ENCODE measurements around the gene FRAT2.

DNA sequence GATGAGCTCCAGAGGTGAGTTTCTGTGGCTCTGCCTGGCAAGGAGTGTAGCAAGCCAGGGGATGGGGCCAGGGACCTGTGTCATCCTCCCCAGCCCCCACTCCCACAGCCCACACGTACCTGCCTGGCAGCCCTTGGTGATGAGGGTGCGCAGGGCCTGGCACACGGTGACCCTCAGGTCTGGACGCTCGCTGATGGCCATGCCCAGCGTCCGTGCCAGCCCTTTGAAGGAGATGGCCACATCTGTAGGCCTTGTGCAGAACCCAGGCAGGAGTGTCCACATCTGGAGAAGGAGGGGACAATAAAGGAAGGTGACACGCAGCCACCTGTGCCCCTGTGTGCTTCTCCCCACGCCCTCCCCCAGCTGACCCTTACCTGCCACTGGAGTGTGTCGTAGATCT, 38.9 kb upstream of the FRAT2 start:
- TF ChIP-seq, protein P1, sequence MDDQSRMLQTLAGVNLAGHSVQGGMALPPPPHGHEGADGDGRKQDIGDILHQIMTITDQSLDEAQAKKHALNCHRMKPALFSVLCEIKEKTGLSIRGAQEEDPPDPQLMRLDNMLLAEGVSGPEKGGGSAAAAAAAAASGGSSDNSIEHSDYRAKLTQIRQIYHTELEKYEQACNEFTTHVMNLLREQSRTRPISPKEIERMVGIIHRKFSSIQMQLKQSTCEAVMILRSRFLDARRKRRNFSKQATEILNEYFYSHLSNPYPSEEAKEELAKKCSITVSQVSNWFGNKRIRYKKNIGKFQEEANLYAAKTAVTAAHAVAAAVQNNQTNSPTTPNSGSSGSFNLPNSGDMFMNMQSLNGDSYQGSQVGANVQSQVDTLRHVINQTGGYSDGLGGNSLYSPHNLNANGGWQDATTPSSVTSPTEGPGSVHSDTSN (IDR thresholded peaks at IDR 0.05; ENCODE audit: insufficient replicate concordance, low read depth, low read length) = no peak
- no peak for TF ChIP-seq BRCA1 (IDR thresholded peaks at IDR 0.05; ENCODE audit: low read depth, low read length)
- TF ChIP-seq, protein P2, sequence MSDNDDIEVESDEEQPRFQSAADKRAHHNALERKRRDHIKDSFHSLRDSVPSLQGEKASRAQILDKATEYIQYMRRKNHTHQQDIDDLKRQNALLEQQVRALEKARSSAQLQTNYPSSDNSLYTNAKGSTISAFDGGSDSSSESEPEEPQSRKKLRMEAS (IDR thresholded peaks at IDR 0.05; ENCODE audit: low read depth, low read length) = no peak
- TF ChIP-seq, protein P3, sequence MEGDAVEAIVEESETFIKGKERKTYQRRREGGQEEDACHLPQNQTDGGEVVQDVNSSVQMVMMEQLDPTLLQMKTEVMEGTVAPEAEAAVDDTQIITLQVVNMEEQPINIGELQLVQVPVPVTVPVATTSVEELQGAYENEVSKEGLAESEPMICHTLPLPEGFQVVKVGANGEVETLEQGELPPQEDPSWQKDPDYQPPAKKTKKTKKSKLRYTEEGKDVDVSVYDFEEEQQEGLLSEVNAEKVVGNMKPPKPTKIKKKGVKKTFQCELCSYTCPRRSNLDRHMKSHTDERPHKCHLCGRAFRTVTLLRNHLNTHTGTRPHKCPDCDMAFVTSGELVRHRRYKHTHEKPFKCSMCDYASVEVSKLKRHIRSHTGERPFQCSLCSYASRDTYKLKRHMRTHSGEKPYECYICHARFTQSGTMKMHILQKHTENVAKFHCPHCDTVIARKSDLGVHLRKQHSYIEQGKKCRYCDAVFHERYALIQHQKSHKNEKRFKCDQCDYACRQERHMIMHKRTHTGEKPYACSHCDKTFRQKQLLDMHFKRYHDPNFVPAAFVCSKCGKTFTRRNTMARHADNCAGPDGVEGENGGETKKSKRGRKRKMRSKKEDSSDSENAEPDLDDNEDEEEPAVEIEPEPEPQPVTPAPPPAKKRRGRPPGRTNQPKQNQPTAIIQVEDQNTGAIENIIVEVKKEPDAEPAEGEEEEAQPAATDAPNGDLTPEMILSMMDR (IDR thresholded peaks at IDR 0.05 in 2 of 3, conservative IDR thresholded peaks at IDR 0.05 in 1 of 3; ENCODE audit: control insufficient read depth in 2 of 3, extremely low read depth in 1 of 3, insufficient read depth in 1 of 3, low read depth in 3 of 3, low read length in 3 of 3) = no peak
- TF ChIP-seq EGR1 (IDR thresholded peaks at IDR 0.05; ENCODE audit: borderline replicate concordance in 1 of 2, low read depth in 2 of 2, low read length in 2 of 2) = no peak
- no peak for TF ChIP-seq NRF1 (conservative IDR thresholded peaks at IDR 0.05; ENCODE audit: low read depth, low read length)
- TF ChIP-seq CHD2 (IDR thresholded peaks at IDR 0.05; ENCODE audit: borderline replicate concordance, low read depth, low read length) = no peak
- no peak for TF ChIP-seq JUND (IDR thresholded peaks at IDR 0.05; ENCODE audit: low read depth, low read length)
- TF ChIP-seq, protein P4, sequence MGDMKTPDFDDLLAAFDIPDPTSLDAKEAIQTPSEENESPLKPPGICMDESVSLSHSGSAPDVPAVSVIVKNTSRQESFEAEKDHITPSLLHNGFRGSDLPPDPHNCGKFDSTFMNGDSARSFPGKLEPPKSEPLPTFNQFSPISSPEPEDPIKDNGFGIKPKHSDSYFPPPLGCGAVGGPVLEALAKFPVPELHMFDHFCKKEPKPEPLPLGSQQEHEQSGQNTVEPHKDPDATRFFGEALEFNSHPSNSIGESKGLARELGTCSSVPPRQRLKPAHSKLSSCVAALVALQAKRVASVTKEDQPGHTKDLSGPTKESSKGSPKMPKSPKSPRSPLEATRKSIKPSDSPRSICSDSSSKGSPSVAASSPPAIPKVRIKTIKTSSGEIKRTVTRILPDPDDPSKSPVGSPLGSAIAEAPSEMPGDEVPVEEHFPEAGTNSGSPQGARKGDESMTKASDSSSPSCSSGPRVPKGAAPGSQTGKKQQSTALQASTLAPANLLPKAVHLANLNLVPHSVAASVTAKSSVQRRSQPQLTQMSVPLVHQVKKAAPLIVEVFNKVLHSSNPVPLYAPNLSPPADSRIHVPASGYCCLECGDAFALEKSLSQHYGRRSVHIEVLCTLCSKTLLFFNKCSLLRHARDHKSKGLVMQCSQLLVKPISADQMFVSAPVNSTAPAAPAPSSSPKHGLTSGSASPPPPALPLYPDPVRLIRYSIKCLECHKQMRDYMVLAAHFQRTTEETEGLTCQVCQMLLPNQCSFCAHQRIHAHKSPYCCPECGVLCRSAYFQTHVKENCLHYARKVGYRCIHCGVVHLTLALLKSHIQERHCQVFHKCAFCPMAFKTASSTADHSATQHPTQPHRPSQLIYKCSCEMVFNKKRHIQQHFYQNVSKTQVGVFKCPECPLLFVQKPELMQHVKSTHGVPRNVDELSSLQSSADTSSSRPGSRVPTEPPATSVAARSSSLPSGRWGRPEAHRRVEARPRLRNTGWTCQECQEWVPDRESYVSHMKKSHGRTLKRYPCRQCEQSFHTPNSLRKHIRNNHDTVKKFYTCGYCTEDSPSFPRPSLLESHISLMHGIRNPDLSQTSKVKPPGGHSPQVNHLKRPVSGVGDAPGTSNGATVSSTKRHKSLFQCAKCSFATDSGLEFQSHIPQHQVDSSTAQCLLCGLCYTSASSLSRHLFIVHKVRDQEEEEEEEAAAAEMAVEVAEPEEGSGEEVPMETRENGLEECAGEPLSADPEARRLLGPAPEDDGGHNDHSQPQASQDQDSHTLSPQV (IDR thresholded peaks at IDR 0.05) = no peak
- TF ChIP-seq ZBED1 (IDR thresholded peaks at IDR 0.05; ENCODE audit: borderline replicate concordance) = no peak
